Measurements from ENCODE around the gene GPATCH1.

Gene GPATCH1

GRCh38 chr19:33102893-33103292 lies 21.9 kb downstream of the GPATCH1 start:
- no peak overlapping the region for H3K4me3 ChIP-seq (replicated peaks; ENCODE audit: low read depth, low read length)
- no peaks in the 10 kb centered on the region for H3K27me3 ChIP-seq (replicated peaks; ENCODE audit: control insufficient read depth, insufficient read depth, low read length)
- no peak for DNase-seq (ENCODE audit: extremely low read depth, insufficient read length)
- TF ChIP-seq, protein P1, sequence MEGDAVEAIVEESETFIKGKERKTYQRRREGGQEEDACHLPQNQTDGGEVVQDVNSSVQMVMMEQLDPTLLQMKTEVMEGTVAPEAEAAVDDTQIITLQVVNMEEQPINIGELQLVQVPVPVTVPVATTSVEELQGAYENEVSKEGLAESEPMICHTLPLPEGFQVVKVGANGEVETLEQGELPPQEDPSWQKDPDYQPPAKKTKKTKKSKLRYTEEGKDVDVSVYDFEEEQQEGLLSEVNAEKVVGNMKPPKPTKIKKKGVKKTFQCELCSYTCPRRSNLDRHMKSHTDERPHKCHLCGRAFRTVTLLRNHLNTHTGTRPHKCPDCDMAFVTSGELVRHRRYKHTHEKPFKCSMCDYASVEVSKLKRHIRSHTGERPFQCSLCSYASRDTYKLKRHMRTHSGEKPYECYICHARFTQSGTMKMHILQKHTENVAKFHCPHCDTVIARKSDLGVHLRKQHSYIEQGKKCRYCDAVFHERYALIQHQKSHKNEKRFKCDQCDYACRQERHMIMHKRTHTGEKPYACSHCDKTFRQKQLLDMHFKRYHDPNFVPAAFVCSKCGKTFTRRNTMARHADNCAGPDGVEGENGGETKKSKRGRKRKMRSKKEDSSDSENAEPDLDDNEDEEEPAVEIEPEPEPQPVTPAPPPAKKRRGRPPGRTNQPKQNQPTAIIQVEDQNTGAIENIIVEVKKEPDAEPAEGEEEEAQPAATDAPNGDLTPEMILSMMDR (IDR thresholded peaks at IDR 0.05; ENCODE audit: insufficient read depth, low read length, poor library complexity, severe bottlenecking), result no peak
- peaks cover 15% of the 10 kb centered on the region for H3K36me3 ChIP-seq (ENCODE audit: control insufficient read depth, insufficient read depth, low read length)

DNA sequence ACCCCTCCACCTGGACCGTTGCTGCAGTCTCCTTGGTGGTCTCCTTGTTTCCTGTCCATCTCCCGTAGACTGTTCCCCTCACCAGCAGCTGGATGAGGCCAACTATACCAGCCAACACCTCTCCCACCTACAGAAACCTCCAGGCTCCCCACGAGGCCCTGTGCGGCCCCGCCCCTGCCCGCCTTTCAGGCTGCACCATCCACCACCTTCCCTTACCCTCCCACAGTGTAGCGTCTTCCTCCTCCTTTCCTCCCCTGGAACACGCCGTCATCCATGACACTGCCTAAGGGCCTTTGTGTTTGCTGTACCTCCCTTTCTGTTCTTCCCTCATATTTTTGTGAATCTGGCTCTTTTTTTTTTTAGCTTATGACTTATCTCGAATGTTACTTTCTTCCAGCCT lies 27.2 kb downstream of the GPATCH1 start:
- no peaks in the 10 kb centered on the region for H3K27me3 ChIP-seq (replicated peaks; ENCODE audit: control insufficient read depth, insufficient read depth, low read length)
- TF ChIP-seq, protein P1 (IDR thresholded peaks at IDR 0.05; ENCODE audit: insufficient read depth, low read length, poor library complexity, severe bottlenecking), result no peak
- H3K36me3 ChIP-seq (ENCODE audit: control insufficient read depth, insufficient read depth, low read length), result peaks cover 12% of the 10 kb centered on the region
- no peak overlapping the region for H3K4me3 ChIP-seq (replicated peaks; ENCODE audit: low read depth, low read length)
- no peak for DNase-seq (ENCODE audit: extremely low read depth, insufficient read length)

GRCh38 chr19:33110137-33110910 lies 29.3 kb downstream of the GPATCH1 start:
- TF ChIP-seq, protein P1 (IDR thresholded peaks at IDR 0.05; ENCODE audit: insufficient read depth, low read length, poor library complexity, severe bottlenecking), result no peak
- DNase-seq (ENCODE audit: extremely low read depth, insufficient read length), result no peak
- Histone ChIP-seq H3K27me3 (replicated peaks; ENCODE audit: control insufficient read depth, insufficient read depth, low read length) (no peaks in the 10 kb centered on the region), H3K4me3 (replicated peaks; ENCODE audit: low read depth, low read length) (no peak overlapping the region), H3K36me3 (ENCODE audit: control insufficient read depth, insufficient read depth, low read length) (peaks cover 10% of the 10 kb centered on the region)

DNA sequence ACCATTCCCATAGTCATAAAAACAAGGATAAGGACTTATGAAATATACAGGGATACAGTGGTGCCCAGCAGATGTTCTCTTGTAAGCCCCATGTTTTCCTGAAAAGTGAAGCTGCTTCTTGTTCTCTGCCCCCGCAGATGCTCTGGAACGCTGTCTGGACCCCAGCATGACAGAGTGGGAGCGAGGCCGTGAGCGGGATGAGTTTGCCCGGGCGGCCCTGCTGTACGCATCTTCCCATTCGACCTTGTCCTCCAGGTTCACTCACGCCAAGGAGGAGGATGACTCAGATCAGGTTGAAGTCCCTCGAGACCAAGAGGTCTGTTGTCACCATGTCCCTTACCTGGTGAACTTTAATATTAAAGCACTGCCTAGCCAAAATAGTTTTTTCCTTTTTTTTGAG lies 30.6 kb downstream of the GPATCH1 start:
- DNase-seq (ENCODE audit: extremely low read depth, insufficient read length), result no peak
- Histone ChIP-seq H3K36me3 (ENCODE audit: control insufficient read depth, insufficient read depth, low read length) (peaks cover 8% of the 10 kb centered on the region), H3K4me3 (replicated peaks; ENCODE audit: low read depth, low read length) (no peak overlapping the region), H3K27me3 (replicated peaks; ENCODE audit: control insufficient read depth, insufficient read depth, low read length) (no peaks in the 10 kb centered on the region)
- TF ChIP-seq, protein P1 (IDR thresholded peaks at IDR 0.05; ENCODE audit: insufficient read depth, low read length, poor library complexity, severe bottlenecking), result no peak

DNA sequence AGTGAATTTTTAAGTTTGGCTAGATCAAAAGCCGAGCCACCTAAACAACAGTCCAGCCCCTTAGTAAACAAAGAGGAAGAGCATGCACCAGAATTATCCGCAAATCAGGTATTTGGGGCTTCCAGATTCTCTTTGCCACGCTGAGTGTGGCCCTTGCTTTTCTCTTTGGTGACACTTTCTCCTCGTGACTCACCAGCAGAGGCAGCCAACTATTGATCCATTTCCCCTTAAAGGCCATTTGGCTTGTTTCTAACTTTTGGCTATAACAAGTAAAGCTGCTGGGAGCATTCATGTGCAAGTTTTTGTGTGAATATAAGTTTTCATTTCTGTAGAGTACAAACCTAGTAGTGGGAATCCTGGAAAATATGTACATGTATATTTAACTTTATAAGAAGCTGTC lies 33.3 kb downstream of the GPATCH1 start:
- TF ChIP-seq, protein P1 (IDR thresholded peaks at IDR 0.05; ENCODE audit: insufficient read depth, low read length, poor library complexity, severe bottlenecking), result no peak
- DNase-seq (ENCODE audit: extremely low read depth, insufficient read length), result no peak
- H3K27me3 ChIP-seq (replicated peaks; ENCODE audit: control insufficient read depth, insufficient read depth, low read length), result no peaks in the 10 kb centered on the region
- peaks cover 7% of the 10 kb centered on the region for H3K36me3 ChIP-seq (ENCODE audit: control insufficient read depth, insufficient read depth, low read length)
- H3K4me3 ChIP-seq (replicated peaks; ENCODE audit: low read depth, low read length), result no peak overlapping the region

Data from GM06990 (cell line).